Mucosa of descending colon (tissue), 3 donors: ENCODE results near the gene JAZF1. TPM values are rescaled to one million over a fixed set of nuclear protein-coding genes. Genes with fewer than 3 reads are reported as not detected.

Experiments
- ATAC-seq: fragments of 200-7000 bp; cut with Tn5 transposase; one replicate; pipeline ENCODE4 v1.9.1; 2020; ENCODE audit warnings: mild to moderate bottlenecking, moderate library complexity
- DNase-seq, 3 donors: peaks; one replicate each; pipeline ENCODE4 v3.0.0-alpha.2; 2020
- H3K36me3 ChIP-seq: fragments of 200-600 bp; one replicate; pipeline ENCODE4 v1.8.0; 2021; ENCODE audit warnings: low read depth, mild to moderate bottlenecking
- H3K4me1 ChIP-seq: fragments of 200-600 bp; one replicate; pipeline ENCODE4 v1.8.0; 2021; ENCODE audit warnings: low read depth, mild to moderate bottlenecking
- H3K4me3 ChIP-seq: fragments of 200-600 bp; one replicate; pipeline ENCODE4 v1.8.0; 2021; ENCODE audit warnings: mild to moderate bottlenecking
- H3K9me3 ChIP-seq: fragments of 200-600 bp; one replicate; pipeline ENCODE4 v1.8.0; 2021; ENCODE audit warnings: mild to moderate bottlenecking
- CTCF ChIP-seq: fragments of 200-600 bp; IDR thresholded peaks from one replicate; pipeline ENCODE4 v1.8.0; 2022; ENCODE audit warnings: antibody characterized with exemption, mild to moderate bottlenecking
- intact Hi-C, 2 donors: fragments of 100-400 bp; cut with DNase I in 1 of 2; cut with micrococcal nuclease in 1 of 2; formaldehyde crosslinking; loops; one replicate each; pipeline versions ENCODE4 v1.11.0 to v1.11.1; 2022; cut with DNase I, micrococcal nuclease
- total RNA-seq, 3 donors: library from RNA; stranded (reverse); fragmentation: NEBNext Ultra II Directional in 2 of 3; extraction: Animal tissue kit (Norgen Biotek cat#: 25700) in 2 of 3; gene quantifications; one replicate each; pipeline versions ENCODE4 v1.2.1 to v1.2.4, GENCODE V29; 2021 to 2023
- donor health status: DM: no; HTN: no; CAD: no; lungs with moderate emphysema.
- donor health status: DM: no; HTN: no; CAD: no.
- donor health status: DM: no; HTN: yes; CAD: no.

JAZF1 gene
- total RNA-seq, 3 donors from 2014 or later, result 4.9 to 68.4 (median 6.4) TPM

- no peak for TF ChIP-seq CTCF
- ATAC-seq, result no peak
- Histone ChIP-seq H3K4me3 (no peak overlapping the region), H3K9me3 (no peaks in the 10 kb centered on the region), H3K36me3 (no peaks in the 10 kb centered on the region), H3K4me1 (peaks cover 15% of the 10 kb centered on the region)
- DNase-seq, result no peak
- intact Hi-C loops, result no loop called here
Measured at GRCh38 chr7:27998382-27998781, 182.2 kb downstream of the JAZF1 start.

- no peaks in the 10 kb centered on the region for H3K36me3 ChIP-seq
- no peak for TF ChIP-seq CTCF
- DNase-seq (no peak), ATAC-seq (peak; percentile 52)
- H3K4me3 ChIP-seq, result no peak overlapping the region
- no peaks in the 10 kb centered on the region for H3K9me3 ChIP-seq
- peaks cover 15% of the 10 kb centered on the region for H3K4me1 ChIP-seq
- intact Hi-C loops, result no loop called here
Measured at GRCh38 chr7:27997188-27997707, 183.3 kb downstream of the JAZF1 start.

- Histone ChIP-seq H3K9me3 (no peaks in the 10 kb centered on the region), H3K4me3 (no peak overlapping the region), H3K4me1 (peaks cover 15% of the 10 kb centered on the region), H3K36me3 (no peaks in the 10 kb centered on the region)
- TF ChIP-seq CTCF, result no peak
- ATAC-seq (no peak), DNase-seq (no peak)
- intact Hi-C loops, result no loop called here
Measured at GRCh38 chr7:27996141-27996540, 184.5 kb downstream of the JAZF1 start.

- no peak for DNase-seq
- intact Hi-C loops, result no loop called here
- Histone ChIP-seq H3K36me3 (no peaks in the 10 kb centered on the region), H3K4me3 (no peak overlapping the region), H3K4me1 (peaks cover 15% of the 10 kb centered on the region), H3K9me3 (no peaks in the 10 kb centered on the region)
- no peak for ATAC-seq
- no peak for TF ChIP-seq CTCF
Measured at GRCh38 chr7:27995228-27995627, 185.4 kb downstream of the JAZF1 start.

- intact Hi-C loops, result no loop called here
- peaks cover 15% of the 10 kb centered on the region for H3K4me1 ChIP-seq
- TF ChIP-seq CTCF, result no peak
- H3K4me3 ChIP-seq, result no peak overlapping the region
- H3K9me3 ChIP-seq, result no peaks in the 10 kb centered on the region
- H3K36me3 ChIP-seq, result no peaks in the 10 kb centered on the region
- peak in 2 of 3 donors; percentile 37 to 54 for DNase-seq
- ATAC-seq, result peak; percentile 93
Measured at GRCh38 chr7:27994639-27995038, 186.0 kb downstream of the JAZF1 start.
